HG02571 (cell line): ENCODE measurements around the gene TMEM19.
"Not testable (repeated sequence)": the region's sequence is repeated elsewhere in the genome, so short reads cannot be mapped to it uniquely, and the experiment has no call there.

Experiments
- ATAC-seq: cut with Tn5 transposase; IDR thresholded peaks from one replicate; pipeline ENCODE4 v1.9.1; 2021; ENCODE audit warnings: mild to moderate bottlenecking, moderate library complexity; ENCODE audit not compliant: unreplicated experiment

Gene TMEM19

DNA sequence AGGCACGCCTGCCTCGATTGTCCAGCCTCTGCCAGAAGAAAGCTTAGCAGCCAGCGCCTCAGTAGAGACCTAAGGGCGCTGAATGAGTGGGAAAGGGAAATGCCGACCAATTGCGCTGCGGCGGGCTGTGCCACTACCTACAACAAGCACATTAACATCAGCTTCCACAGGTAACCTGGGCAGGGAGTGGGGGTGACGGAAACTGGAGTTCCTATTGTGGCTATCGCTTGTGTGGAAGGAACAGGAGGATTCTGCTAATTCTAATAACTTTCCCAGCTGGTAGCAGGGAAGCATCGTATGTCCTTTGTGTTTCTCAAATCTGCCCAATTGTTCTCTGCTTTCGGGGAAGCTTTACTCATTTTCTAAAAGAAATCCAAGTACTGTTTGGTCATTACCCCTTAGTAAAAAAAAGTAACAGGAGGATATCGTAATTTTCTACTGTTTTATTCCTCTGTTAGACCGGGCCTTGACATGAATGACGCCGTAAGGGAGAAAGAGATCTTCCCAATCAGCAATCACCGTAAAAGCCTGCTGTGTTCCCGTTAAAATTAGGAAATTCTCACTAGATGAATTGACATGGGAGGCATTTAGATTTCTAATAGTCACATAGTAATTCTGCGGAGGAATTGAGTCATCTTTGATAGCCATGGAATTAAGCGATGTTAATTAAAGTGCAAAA is 21.3 kb upstream of the TMEM19 start:
- no peak for ATAC-seq

- no peak for ATAC-seq
Measured at GRCh38 chr12:71665090-71665463, 20.8 kb upstream of the TMEM19 start.

GRCh38 chr12:71666259-71666658 is 19.6 kb upstream of the TMEM19 start:
- no peak for ATAC-seq

- ATAC-seq = no peak
Measured at GRCh38 chr12:71671311-71671710, 14.6 kb upstream of the TMEM19 start.

GRCh38 chr12:71671816-71672215 is 14.1 kb upstream of the TMEM19 start:
- no peak for ATAC-seq

DNA sequence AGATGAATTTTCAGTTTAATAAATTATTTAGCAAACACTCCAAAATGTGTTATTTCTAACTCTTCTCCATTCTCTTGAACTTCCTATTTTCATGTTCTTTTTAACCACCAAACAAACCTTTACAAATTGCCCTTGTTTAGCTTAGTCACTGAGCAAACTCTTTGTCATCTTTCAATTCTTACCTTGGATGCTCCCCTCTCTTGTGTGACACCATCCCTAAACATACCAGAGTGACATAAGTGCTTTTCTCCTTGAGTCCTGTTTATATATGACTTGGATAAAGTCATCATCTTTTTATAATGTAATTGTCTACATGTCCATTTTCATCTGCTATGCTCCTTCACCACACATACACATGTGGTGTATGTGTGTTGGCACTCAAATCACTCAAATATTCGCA is 3.4 kb upstream of the TMEM19 start:
- no peak for ATAC-seq

DNA sequence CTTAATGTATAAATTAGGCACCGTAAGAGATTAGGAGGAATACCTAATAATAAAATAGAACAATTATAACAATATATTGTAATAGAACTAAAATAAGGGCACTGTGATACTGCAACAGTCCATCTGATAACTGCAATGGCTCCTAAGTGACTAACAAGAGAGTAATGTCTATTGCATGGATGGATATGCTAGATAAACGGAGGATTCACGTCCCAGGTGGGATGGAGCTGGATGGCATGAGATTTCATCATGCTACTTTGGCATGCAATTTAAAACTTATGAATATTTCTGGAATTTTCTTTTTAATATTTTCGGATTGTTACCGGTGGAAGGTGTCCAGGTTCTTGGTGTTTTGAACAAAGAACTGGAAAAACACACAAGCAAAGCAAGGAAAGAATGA is 2.2 kb upstream of the TMEM19 start:
- ATAC-seq = no peak

DNA sequence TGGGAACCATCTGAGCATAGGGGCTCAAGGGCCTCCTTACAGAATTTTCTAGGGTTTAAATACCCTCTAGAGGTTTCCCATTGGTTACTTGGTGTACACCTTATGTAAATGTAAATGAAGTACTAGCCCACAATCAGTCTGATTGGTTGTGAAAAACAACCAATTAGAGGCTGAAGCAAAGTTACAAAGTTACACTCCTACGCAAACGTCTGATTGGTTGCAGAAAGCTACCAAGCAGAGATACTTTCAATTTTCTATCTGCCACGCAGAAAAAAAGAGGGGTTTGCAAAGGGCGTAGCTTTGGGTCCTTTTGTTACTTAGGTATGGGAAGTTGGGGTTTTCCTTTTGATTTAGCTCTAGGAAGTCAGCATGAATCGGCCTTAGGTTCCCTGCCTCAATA is 1.8 kb upstream of the TMEM19 start:
- no peak for ATAC-seq

GRCh38 chr12:71685312-71685906 is 473 bp upstream of the TMEM19 start:
- ATAC-seq = no peak

DNA sequence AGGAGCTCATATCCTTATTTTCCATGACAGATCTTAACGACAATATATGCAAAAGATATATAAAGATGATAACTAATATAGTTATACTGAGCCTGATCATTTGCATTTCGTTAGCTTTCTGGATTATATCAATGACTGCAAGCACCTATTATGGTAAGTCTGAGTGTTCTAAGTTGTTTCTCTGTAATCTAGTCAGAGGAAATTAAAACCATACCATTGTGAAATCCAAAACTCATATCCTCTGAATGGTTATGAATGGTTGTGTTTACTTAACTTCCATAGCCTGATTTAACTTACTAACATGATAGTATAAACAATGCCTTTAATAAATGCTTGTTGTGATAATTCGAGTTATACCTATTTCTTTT is 760 bp downstream of the TMEM19 start:
- no peak for ATAC-seq

GRCh38 chr12:71687172-71687571 is 1.3 kb downstream of the TMEM19 start:
- ATAC-seq = not testable (repeated sequence)

- no peak for ATAC-seq
Measured at GRCh38 chr12:71688961-71689570, 3.2 kb downstream of the TMEM19 start.

DNA sequence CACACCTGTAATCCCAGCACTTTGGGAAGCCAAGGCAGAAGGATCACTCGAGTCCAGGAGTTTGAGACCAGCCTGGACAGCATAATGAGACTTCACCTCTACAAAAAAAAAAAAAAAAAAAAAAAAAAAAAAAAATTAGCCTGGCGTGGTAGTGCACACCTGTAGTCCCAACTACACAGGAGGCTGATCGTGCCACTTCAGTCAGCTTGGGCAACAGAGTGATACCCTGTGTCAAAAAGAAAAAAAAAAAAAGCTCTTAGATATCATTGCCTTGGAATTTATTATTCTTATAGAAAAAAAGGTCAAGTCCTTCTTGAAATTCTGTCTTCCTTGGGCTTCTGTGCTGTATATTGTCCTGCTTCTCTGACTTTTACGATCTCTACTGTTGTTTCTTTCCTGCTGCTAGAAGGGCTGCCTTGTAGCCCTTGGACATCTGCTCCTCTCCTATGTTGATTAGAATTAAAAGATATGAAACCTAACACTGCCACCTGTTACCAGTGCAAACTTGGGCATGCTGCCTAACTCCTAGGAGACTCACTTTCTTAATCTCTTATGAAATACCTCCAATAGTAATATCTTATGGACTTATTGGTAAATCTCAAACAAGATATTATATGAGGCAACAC is 5.7 kb downstream of the TMEM19 start:
- ATAC-seq = no peak

DNA sequence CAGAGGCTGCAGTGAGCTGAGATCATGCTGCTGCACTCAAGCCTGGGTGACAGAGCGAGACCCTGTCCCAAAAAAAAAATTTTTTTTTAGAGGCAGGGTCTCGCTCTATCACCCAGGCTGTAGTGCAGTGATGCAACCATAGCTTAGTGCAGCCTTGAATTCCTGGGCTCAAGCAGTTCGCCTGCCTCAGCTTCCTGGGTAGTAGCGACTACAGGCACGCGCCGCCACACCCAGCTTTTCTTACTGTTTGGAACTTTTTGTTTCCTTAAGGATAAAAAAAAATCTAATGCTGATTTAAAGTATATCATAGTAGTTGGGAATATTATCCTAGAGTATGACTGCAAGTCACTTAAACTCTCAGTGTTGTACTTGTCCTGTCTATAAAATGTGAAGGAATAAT is 7.2 kb downstream of the TMEM19 start:
- ATAC-seq = no peak

GRCh38 chr12:71693651-71694050 is 7.8 kb downstream of the TMEM19 start:
- peak; percentile 3 for ATAC-seq

DNA sequence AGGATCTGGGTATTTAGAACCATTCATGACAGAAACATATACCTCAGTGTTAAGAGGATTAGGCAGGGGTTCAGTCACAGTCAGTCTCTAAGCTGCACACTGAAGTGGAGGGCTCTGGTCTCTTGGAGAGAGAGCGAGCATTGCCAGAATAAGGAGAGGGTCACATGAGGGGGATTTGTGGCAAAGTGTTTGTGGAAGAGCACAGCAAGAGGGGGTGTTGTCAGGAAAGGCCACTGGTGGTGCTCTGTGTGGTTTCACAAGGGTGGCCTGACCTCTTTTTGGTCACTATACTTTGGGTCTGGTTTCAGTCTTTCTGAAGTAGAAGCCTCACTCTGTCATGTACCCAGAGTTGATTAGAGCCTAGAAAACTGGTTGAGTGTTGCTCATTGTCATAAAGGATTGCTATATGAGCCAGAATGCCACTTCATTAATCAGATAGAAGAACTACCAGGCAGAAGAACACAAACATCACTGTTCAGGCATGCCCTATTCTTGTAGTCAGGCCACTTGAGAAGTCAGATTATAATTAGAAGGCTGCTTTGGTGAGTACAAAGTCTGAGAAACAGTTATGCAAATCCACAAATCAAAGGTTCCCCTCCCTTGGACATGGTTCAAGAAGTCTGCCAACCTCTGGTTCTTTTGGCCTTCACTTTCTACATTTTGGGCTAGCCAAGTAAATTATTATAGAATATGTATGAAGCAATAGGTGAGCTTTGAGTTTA is 8.4 kb downstream of the TMEM19 start:
- peak; percentile 89 for ATAC-seq

GRCh38 chr12:71695782-71696181 is 9.9 kb downstream of the TMEM19 start:
- no peak for ATAC-seq

GRCh38 chr12:71702181-71702580 is 16.3 kb downstream of the TMEM19 start:
- not testable (repeated sequence) for ATAC-seq

GRCh38 chr12:71702590-71702989 is 16.7 kb downstream of the TMEM19 start:
- ATAC-seq = no peak

DNA sequence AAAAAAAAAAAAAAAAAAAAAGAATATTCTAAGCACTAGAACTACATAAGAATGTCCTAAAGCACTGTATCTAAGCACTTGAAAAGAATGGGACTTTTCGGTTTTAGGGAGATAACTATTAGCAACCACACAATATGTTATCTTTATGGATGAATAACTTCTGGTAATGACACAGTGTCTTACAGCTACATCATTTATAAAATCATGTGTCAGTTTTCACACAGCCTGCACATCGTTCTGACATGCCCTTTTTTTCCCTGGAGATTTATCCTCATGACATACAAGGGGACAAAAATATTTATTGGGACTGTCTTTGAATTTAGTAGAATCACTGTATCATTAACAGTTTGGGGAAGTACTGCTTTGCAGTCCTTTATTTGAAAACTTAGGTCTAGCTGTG is 17.3 kb downstream of the TMEM19 start:
- no peak for ATAC-seq

- ATAC-seq = no peak
Measured at GRCh38 chr12:71704920-71705319, 19.0 kb downstream of the TMEM19 start.
